Effector memory CD8-positive, alpha-beta T cell (primary cell): ENCODE measurements around the gene CACNA1D.
A peak's percentile ranks its signal among the peaks of the same experiment; 100 is the strongest.

Source experiments
- ATAC-seq: fragments of 150-1000 bp; cut with Tn5 transposase; replicated peaks from 2 replicates; pipeline ENCODE4 v1.10.0; 2021; ENCODE audit warnings: mild to moderate bottlenecking, moderate library complexity
- DNase-seq, 3 experiments: peaks; one replicate each; pipeline ENCODE4 v3.0.0; 2021
- H3K27ac Mint-ChIP-seq, 2 donors: one replicate each; pipeline ENCODE4 v1.8.0; 2022; ENCODE audit warnings: mild to moderate bottlenecking in 2 of 2, mixed read lengths in 2 of 2, moderate library complexity in 2 of 2
- H3K27me3 Mint-ChIP-seq, 2 donors: one replicate each; pipeline ENCODE4 v1.8.0; 2022; ENCODE audit warnings: mixed read lengths in 2 of 2
- H3K36me3 Mint-ChIP-seq: one replicate; pipeline ENCODE4 v1.8.0; 2022; ENCODE audit warnings: mild to moderate bottlenecking, moderate library complexity, mixed read lengths; ENCODE audit not compliant: insufficient read depth
- H3K4me1 Mint-ChIP-seq, 2 donors: one replicate each; pipeline ENCODE4 v1.8.0; 2022; ENCODE audit warnings: low read depth in 2 of 2, mixed read lengths in 2 of 2
- H3K4me3 Mint-ChIP-seq, 2 donors: one replicate each; pipeline ENCODE4 v1.8.0; 2022; ENCODE audit warnings: mild to moderate bottlenecking in 2 of 2, mixed read lengths in 2 of 2, moderate library complexity in 2 of 2
- H3K9me3 Mint-ChIP-seq, 2 donors: one replicate each; pipeline ENCODE4 v1.8.0; 2022; ENCODE audit warnings: mixed read lengths in 2 of 2

The CACNA1D gene

DNA sequence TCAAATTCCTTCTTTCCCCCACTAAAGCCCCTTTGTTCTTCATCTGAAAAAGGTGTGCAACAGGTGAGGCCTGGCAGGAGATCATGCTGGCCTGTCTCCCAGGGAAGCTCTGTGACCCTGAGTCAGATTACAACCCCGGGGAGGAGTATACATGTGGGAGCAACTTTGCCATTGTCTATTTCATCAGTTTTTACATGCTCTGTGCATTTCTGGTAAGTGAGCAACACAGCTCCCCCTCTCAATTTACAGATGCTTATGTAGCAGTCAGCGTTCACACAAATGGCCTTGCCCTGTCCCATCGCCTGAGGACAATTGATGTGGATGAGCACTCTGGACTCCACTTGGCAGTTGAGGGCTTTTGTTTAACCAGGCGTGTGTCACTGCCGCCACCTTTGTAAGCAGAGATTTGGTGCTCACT lies 281.4 kb downstream of the CACNA1D start:
- Mint-ChIP-seq H3K36me3 (no peaks in the 10 kb centered on the region), H3K27ac (no peak overlapping the region), H3K9me3 (no peaks in the 10 kb centered on the region), H3K4me3 (no peak overlapping the region), H3K27me3 (peaks cover 31 to 43% of the 10 kb centered on the region in 2 donors), H3K4me1 (no peaks in the 10 kb centered on the region)
- ATAC-seq = no peak
- no peak for DNase-seq

GRCh38 chr3:53776494-53777101 lies 282.2 kb downstream of the CACNA1D start:
- no peaks in the 10 kb centered on the region for H3K4me1 Mint-ChIP-seq
- no peaks in the 10 kb centered on the region for H3K36me3 Mint-ChIP-seq
- no peak for DNase-seq
- no peak overlapping the region for H3K4me3 Mint-ChIP-seq
- H3K27ac Mint-ChIP-seq = peak overlapping the region in 1 of 2 donors; percentile 38
- peaks cover 31 to 36% of the 10 kb centered on the region in 2 donors for H3K27me3 Mint-ChIP-seq
- ATAC-seq = no peak
- no peaks in the 10 kb centered on the region for H3K9me3 Mint-ChIP-seq

DNA sequence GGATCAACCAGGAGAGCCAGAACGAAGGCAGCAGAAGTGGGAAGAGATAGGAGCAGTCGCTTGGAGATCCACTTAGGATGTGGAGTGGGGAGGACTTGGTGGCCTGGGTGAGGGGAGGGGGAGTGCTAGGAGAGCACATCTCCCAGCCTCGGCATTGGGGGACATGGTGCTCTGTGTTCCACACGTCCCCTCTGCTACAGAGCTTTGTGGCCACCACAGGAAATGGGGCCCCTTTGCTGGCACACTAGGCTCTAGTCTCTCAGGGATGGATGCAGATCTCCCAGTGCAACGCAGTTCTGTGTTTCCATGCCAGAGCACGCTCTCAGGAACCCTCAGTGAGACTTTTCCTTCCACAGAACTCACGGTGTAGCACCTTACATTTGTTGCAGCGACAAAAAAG lies 283.1 kb downstream of the CACNA1D start:
- ATAC-seq = no peak

DNA sequence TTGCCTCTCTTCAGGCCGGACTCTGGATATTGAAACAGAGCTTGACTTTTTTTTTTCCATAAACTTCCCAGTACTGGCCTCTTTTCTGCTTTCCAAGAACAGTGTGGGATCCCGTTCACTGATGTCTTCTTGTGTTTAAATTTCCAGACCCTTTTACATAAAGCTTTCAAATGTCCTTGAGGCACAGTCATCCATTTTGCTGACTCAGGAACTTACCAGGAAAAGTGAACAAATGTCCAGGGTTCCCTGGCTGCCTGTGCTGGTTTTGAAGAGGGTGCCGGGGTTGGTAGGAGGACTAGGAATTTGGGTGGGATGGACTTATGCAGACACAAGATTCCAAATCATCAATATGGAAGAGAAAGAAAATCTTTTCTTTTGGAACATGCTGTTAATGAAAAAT lies 283.7 kb downstream of the CACNA1D start:
- Mint-ChIP-seq H3K4me3 (no peak overlapping the region), H3K9me3 (no peaks in the 10 kb centered on the region), H3K36me3 (no peaks in the 10 kb centered on the region), H3K4me1 (no peaks in the 10 kb centered on the region), H3K27ac (no peak overlapping the region), H3K27me3 (peaks cover 20 to 22% of the 10 kb centered on the region in 2 donors)
- no peak for DNase-seq
- ATAC-seq = no peak

More for the DNA sequence above, 283.1 kb downstream of the CACNA1D start:
- no peaks in the 10 kb centered on the region for H3K36me3 Mint-ChIP-seq
- peak overlapping the region in 1 of 2 donors; percentile 38 for H3K27ac Mint-ChIP-seq
- no peak overlapping the region for H3K4me3 Mint-ChIP-seq
- no peaks in the 10 kb centered on the region for H3K9me3 Mint-ChIP-seq
- H3K27me3 Mint-ChIP-seq = peaks cover 24 to 29% of the 10 kb centered on the region in 2 donors
- no peak for DNase-seq
- no peaks in the 10 kb centered on the region for H3K4me1 Mint-ChIP-seq

DNA sequence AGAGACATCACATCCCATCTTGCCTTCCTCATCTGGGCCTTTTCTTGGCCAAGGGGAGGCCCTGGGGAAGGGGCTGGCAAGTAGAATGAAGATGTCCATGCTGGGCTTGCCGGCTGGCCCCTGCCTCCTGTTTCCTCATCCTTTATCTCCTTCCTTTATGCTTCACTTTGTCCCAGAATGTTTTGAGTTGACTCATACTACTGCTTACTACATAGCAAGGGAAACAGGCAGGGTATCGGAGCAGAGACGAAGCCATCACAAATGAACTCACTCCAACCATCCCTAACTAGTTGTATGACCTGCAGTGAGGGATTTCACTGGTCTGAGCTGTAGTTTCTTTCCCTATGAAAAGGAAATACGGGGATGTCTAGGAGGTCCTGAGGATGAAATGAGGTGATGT lies 285.8 kb downstream of the CACNA1D start:
- H3K36me3 Mint-ChIP-seq = no peaks in the 10 kb centered on the region
- H3K4me3 Mint-ChIP-seq = no peak overlapping the region
- H3K9me3 Mint-ChIP-seq = no peaks in the 10 kb centered on the region
- H3K4me1 Mint-ChIP-seq = no peaks in the 10 kb centered on the region
- peaks cover 17 to 21% of the 10 kb centered on the region in 2 donors for H3K27me3 Mint-ChIP-seq
- no peak overlapping the region for H3K27ac Mint-ChIP-seq
- DNase-seq (no peak), ATAC-seq (no peak)

- Mint-ChIP-seq H3K4me1 (no peaks in the 10 kb centered on the region), H3K4me3 (no peak overlapping the region), H3K36me3 (no peaks in the 10 kb centered on the region), H3K27me3 (peaks cover 17 to 21% of the 10 kb centered on the region in 2 donors), H3K27ac (no peak overlapping the region), H3K9me3 (no peaks in the 10 kb centered on the region)
- no peak for ATAC-seq
- no peak for DNase-seq
These were observed 286.4 kb downstream of the CACNA1D start for GRCh38 chr3:53780806-53781205.

GRCh38 chr3:53787016-53787415 lies 292.6 kb downstream of the CACNA1D start:
- Mint-ChIP-seq H3K27me3 (peaks cover 21 to 34% of the 10 kb centered on the region in 2 donors), H3K27ac (no peak overlapping the region)
- ATAC-seq = no peak

DNA sequence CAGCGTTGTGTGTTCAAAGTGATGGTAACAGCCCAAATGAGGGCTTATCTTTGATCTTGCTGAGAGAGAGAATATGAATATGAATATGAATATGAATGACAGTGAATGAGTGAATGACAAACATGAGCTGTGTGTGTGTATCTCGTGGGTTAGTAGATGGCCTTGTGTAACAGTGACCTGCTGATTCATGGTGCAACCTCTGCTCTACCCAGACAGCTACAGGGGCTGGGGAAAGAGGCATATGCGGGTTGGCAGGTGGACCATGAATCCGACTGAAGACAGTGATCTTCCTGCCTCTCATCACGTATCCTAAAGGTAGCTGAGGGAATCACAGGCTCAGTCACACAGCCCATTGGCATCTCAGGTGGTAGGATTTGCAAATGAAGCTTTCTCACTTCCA lies 293.6 kb downstream of the CACNA1D start:
- H3K36me3 Mint-ChIP-seq = no peaks in the 10 kb centered on the region
- no peaks in the 10 kb centered on the region for H3K9me3 Mint-ChIP-seq
- peaks cover 0 to 2% of the 10 kb centered on the region in 2 donors for H3K4me1 Mint-ChIP-seq
- no peak overlapping the region for H3K27ac Mint-ChIP-seq
- no peak overlapping the region for H3K4me3 Mint-ChIP-seq
- DNase-seq = no peak
- peaks cover 21 to 34% of the 10 kb centered on the region in 2 donors for H3K27me3 Mint-ChIP-seq
- ATAC-seq = no peak

More at GRCh38 chr3:53787016-53787415, 292.6 kb downstream of the CACNA1D start:
- no peaks in the 10 kb centered on the region for H3K36me3 Mint-ChIP-seq
- H3K4me1 Mint-ChIP-seq = peaks cover 0 to 2% of the 10 kb centered on the region in 2 donors
- no peak for DNase-seq
- no peak overlapping the region for H3K4me3 Mint-ChIP-seq
- H3K9me3 Mint-ChIP-seq = no peaks in the 10 kb centered on the region

GRCh38 chr3:53789459-53789858 lies 295.0 kb downstream of the CACNA1D start:
- Mint-ChIP-seq H3K4me3 (no peak overlapping the region), H3K4me1 (peaks cover 0 to 2% of the 10 kb centered on the region in 2 donors), H3K9me3 (no peaks in the 10 kb centered on the region), H3K27ac (no peak overlapping the region), H3K36me3 (no peaks in the 10 kb centered on the region), H3K27me3 (peaks cover 16 to 35% of the 10 kb centered on the region in 2 donors)
- ATAC-seq (no peak), DNase-seq (no peak)

- H3K36me3 Mint-ChIP-seq = no peaks in the 10 kb centered on the region
- no peak for ATAC-seq
- H3K9me3 Mint-ChIP-seq = no peaks in the 10 kb centered on the region
- peaks cover 22 to 42% of the 10 kb centered on the region in 2 donors for H3K27me3 Mint-ChIP-seq
- peaks cover 0 to 2% of the 10 kb centered on the region in 2 donors for H3K4me1 Mint-ChIP-seq
- DNase-seq = no peak
- H3K4me3 Mint-ChIP-seq = no peak overlapping the region
- no peak overlapping the region for H3K27ac Mint-ChIP-seq
These were observed 296.1 kb downstream of the CACNA1D start for GRCh38 chr3:53790470-53790869.

- DNase-seq = no peak
- no peaks in the 10 kb centered on the region for H3K9me3 Mint-ChIP-seq
- peaks cover 0 to 2% of the 10 kb centered on the region in 2 donors for H3K4me1 Mint-ChIP-seq
- H3K27ac Mint-ChIP-seq = no peak overlapping the region
- H3K4me3 Mint-ChIP-seq = no peak overlapping the region
- H3K36me3 Mint-ChIP-seq = no peaks in the 10 kb centered on the region
- H3K27me3 Mint-ChIP-seq = peaks cover 25 to 46% of the 10 kb centered on the region in 2 donors
- ATAC-seq = no peak
These were observed 296.9 kb downstream of the CACNA1D start for GRCh38 chr3:53791317-53791716.

GRCh38 chr3:53792866-53793265 lies 298.5 kb downstream of the CACNA1D start:
- peaks cover 18 to 35% of the 10 kb centered on the region in 2 donors for H3K27me3 Mint-ChIP-seq
- DNase-seq (no peak), ATAC-seq (no peak)
- no peaks in the 10 kb centered on the region for H3K9me3 Mint-ChIP-seq
- H3K4me3 Mint-ChIP-seq = no peak overlapping the region
- peaks cover 0 to 2% of the 10 kb centered on the region in 2 donors for H3K4me1 Mint-ChIP-seq
- no peaks in the 10 kb centered on the region for H3K36me3 Mint-ChIP-seq
- H3K27ac Mint-ChIP-seq = no peak overlapping the region

- Mint-ChIP-seq H3K9me3 (no peaks in the 10 kb centered on the region), H3K27ac (no peak overlapping the region), H3K4me1 (no peaks in the 10 kb centered on the region), H3K4me3 (no peak overlapping the region), H3K27me3 (peaks cover 29 to 37% of the 10 kb centered on the region in 2 donors), H3K36me3 (no peaks in the 10 kb centered on the region)
- DNase-seq (no peak), ATAC-seq (no peak)
These were observed 300.2 kb downstream of the CACNA1D start for GRCh38 chr3:53794597-53794996.

DNA sequence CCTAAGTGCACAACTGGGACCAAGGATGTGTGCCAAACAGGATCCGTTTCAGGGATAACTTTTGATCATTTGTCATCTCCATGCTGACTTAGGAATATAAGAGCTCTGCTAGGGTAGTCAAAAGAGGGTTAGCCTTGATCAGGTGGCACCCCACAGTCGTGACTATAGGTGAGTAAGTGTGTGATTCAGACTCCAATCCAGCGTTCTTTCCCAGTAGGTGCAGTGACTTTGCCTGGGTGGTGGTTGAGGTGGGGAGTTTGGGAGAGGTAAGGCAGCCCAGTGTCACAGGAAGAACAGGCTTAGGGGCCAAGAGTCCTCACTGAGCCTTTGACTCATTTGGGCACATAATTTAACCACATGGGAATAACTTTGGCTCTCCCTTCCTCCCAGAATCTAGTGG lies 300.8 kb downstream of the CACNA1D start:
- Mint-ChIP-seq H3K9me3 (no peaks in the 10 kb centered on the region), H3K27me3 (peaks cover 28 to 32% of the 10 kb centered on the region in 2 donors), H3K4me1 (no peaks in the 10 kb centered on the region), H3K27ac (no peak overlapping the region), H3K4me3 (no peak overlapping the region), H3K36me3 (no peaks in the 10 kb centered on the region)
- no peak for ATAC-seq
- DNase-seq = no peak
